GM18909 (cell line): ENCODE data around the gene SLC22A1.
"Not testable (repeated sequence)": the region's sequence is repeated elsewhere in the genome, so short reads cannot be mapped to it uniquely, and the experiment has no call there.

Experiments used
- ATAC-seq: cut with Tn5 transposase; IDR thresholded peaks from one replicate; pipeline ENCODE4 v1.9.1; 2021; ENCODE audit warnings: mild to moderate bottlenecking; ENCODE audit not compliant: unreplicated experiment, poor library complexity

SLC22A1 gene

GRCh38 chr6:160121558-160121957, at the start of gene SLC22A1:
Gene SLC22A1, plus strand, starts transcription at chr6:160121815. Its CDS starts 121 bp downstream, at chr6:160121936.
- ATAC-seq: no peak

GRCh38 chr6:160073272-160073671, 48.3 kb upstream of the SLC22A1 start:
- ATAC-seq: no peak

GRCh38 chr6:160076009-160076408, 45.6 kb upstream of the SLC22A1 start:
- ATAC-seq: no peak

GRCh38 chr6:160077024-160077423, 44.6 kb upstream of the SLC22A1 start:
- no peak for ATAC-seq

GRCh38 chr6:160077526-160077925, 44.1 kb upstream of the SLC22A1 start:
- ATAC-seq: no peak

GRCh38 chr6:160078883-160079685, 42.5 kb upstream of the SLC22A1 start:
- no peak for ATAC-seq

- ATAC-seq: no peak
These were observed 42.0 kb upstream of the SLC22A1 start for GRCh38 chr6:160079686-160080043.

- ATAC-seq: no peak
These were observed 41.5 kb upstream of the SLC22A1 start for GRCh38 chr6:160080097-160080496.

GRCh38 chr6:160081398-160081797, 40.2 kb upstream of the SLC22A1 start:
- ATAC-seq: no peak

GRCh38 chr6:160082627-160083026, 39.0 kb upstream of the SLC22A1 start:
- no peak for ATAC-seq

GRCh38 chr6:160084198-160084776, 37.3 kb upstream of the SLC22A1 start:
- ATAC-seq: no peak

GRCh38 chr6:160085226-160085625, 36.4 kb upstream of the SLC22A1 start:
- ATAC-seq: no peak

GRCh38 chr6:160085713-160086505, 35.7 kb upstream of the SLC22A1 start:
- ATAC-seq: no peak

- ATAC-seq: no peak
These were observed 34.9 kb upstream of the SLC22A1 start for GRCh38 chr6:160086754-160087153.

- no peak for ATAC-seq
These were observed 33.4 kb upstream of the SLC22A1 start for GRCh38 chr6:160088069-160088783.

- no peak for ATAC-seq
These were observed 32.7 kb upstream of the SLC22A1 start for GRCh38 chr6:160088784-160089533.

- ATAC-seq: no peak
These were observed 32.1 kb upstream of the SLC22A1 start for GRCh38 chr6:160089534-160089897.

GRCh38 chr6:160090442-160091239, 31.0 kb upstream of the SLC22A1 start:
- not testable (repeated sequence) for ATAC-seq

- not testable (repeated sequence) for ATAC-seq
These were observed 29.4 kb upstream of the SLC22A1 start for GRCh38 chr6:160092176-160092575.
